Epithelial cell of proximal tubule (primary cell): ENCODE measurements around the gene DACT2. TPM values are rescaled to one million over a fixed set of nuclear protein-coding genes. Genes with fewer than 3 reads are reported as not detected.

Experiments
- DNase-seq: peaks from one replicate; pipeline ENCODE4 v3.0.0-alpha.2; 2011; ENCODE audit warnings: low read depth
- H3K4me3 ChIP-seq: 2 replicates; pipeline ENCODE4 v1.5.1; 2011; ENCODE audit warnings: low read depth, mild to moderate bottlenecking, low read length
- CTCF ChIP-seq: conservative IDR thresholded peaks from 2 replicates; pipeline ENCODE4 v1.5.1; 2012; ENCODE audit warnings: low read depth, mild to moderate bottlenecking, low read length
- total RNA-seq: library from RNA; depleted of rRNA; stranded (reverse); fragments of >200 nt; gene quantifications from 2 replicates; pipeline ENCODE4 v1.2.3, GENCODE V29; 2015

DACT2 gene
- total RNA-seq, 1 donor from 2014 or later, result 0.23 TPM

GRCh38 chr6:168365422-168366165 lies 46.0 kb upstream of the DACT2 start:
- no peak for DNase-seq
- TF ChIP-seq CTCF, result no peak
- H3K4me3 ChIP-seq, result no peak overlapping the region

- no peak for TF ChIP-seq CTCF
- no peak for DNase-seq
- H3K4me3 ChIP-seq, result no peak overlapping the region
These were observed 45.3 kb upstream of the DACT2 start for GRCh38 chr6:168364793-168365421.

GRCh38 chr6:168363811-168364792 lies 44.5 kb upstream of the DACT2 start:
- H3K4me3 ChIP-seq, result no peak overlapping the region
- no peak for TF ChIP-seq CTCF
- DNase-seq, result no peak

- H3K4me3 ChIP-seq, result no peak overlapping the region
- DNase-seq, result no peak
- no peak for TF ChIP-seq CTCF
These were observed 43.7 kb upstream of the DACT2 start for GRCh38 chr6:168363302-168363701.

GRCh38 chr6:168362276-168362990 lies 42.9 kb upstream of the DACT2 start:
- no peak overlapping the region for H3K4me3 ChIP-seq
- no peak for DNase-seq
- no peak for TF ChIP-seq CTCF

- no peak overlapping the region for H3K4me3 ChIP-seq
- TF ChIP-seq CTCF, result no peak
These were observed 42.2 kb upstream of the DACT2 start for GRCh38 chr6:168361766-168362165.

More at GRCh38 chr6:168361766-168362165, 42.2 kb upstream of the DACT2 start:
- DNase-seq, result no peak
